ENCODE results near the gene CDCP2. TPM values are rescaled to one million over a fixed set of nuclear protein-coding genes. Genes with fewer than 3 reads are reported as not detected.
"Not testable (repeated sequence)": the region's sequence is repeated elsewhere in the genome, so short reads cannot be mapped to it uniquely, and the experiment has no call there.

Gene CDCP2
- total RNA-seq, 4 donors from 2014 or later = 0.19 TPM; not detected in 3

GRCh38 chr1:54107131-54107530, 45.7 kb downstream of the CDCP2 start:
- no peak overlapping the region for H3K27ac ChIP-seq
- no peaks in the 10 kb centered on the region for H3K9me3 ChIP-seq
- no peaks in the 10 kb centered on the region for H3K4me1 ChIP-seq
- no peak for DNase-seq
- WGBS, 2 donors = 10 to 60% methylated on average over 1 to 2 of the region's 2 CpGs
- no peaks in the 10 kb centered on the region for H3K27me3 ChIP-seq
- intact Hi-C loops (cut with DNase I) = no loop called here
- H3K36me3 ChIP-seq = peaks cover 0 to under 1% (median 0%) of the 10 kb centered on the region in 3 donors
- no peak overlapping the region for H3K4me3 ChIP-seq
- TF ChIP-seq CTCF (IDR thresholded peaks at IDR 0.05) (no peak), POLR2A (IDR thresholded peaks at IDR 0.05) (no peak)

GRCh38 chr1:54105736-54106269, 47.0 kb downstream of the CDCP2 start:
- 51 to 68% methylated on average over 6 of the region's 6 CpGs for WGBS, 2 donors
- Histone ChIP-seq H3K9me3 (no peaks in the 10 kb centered on the region), H3K4me1 (no peaks in the 10 kb centered on the region), H3K4me3 (no peak overlapping the region), H3K36me3 (peaks cover 0 to 8% (median 0%) of the 10 kb centered on the region in 3 donors), H3K27ac (no peak overlapping the region), H3K27me3 (no peaks in the 10 kb centered on the region)
- no peak for TF ChIP-seq POLR2A (IDR thresholded peaks at IDR 0.05)
- TF ChIP-seq CTCF (IDR thresholded peaks at IDR 0.05) = no peak
- intact Hi-C loops (cut with DNase I) = no loop called here
- DNase-seq = no peak

GRCh38 chr1:54105080-54105479, 47.7 kb downstream of the CDCP2 start:
- no peaks in the 10 kb centered on the region for H3K27me3 ChIP-seq
- intact Hi-C loops (cut with DNase I) = no loop called here
- peaks cover 0 to 8% (median 0%) of the 10 kb centered on the region in 3 donors for H3K36me3 ChIP-seq
- H3K9me3 ChIP-seq = no peaks in the 10 kb centered on the region
- H3K4me3 ChIP-seq = no peak overlapping the region
- no peaks in the 10 kb centered on the region for H3K4me1 ChIP-seq
- 50 to 63% methylated on average over 1 of the region's 1 CpG for WGBS, 2 donors
- no peak for DNase-seq
- no peak overlapping the region for H3K27ac ChIP-seq
- TF ChIP-seq CTCF (IDR thresholded peaks at IDR 0.05) (no peak), POLR2A (IDR thresholded peaks at IDR 0.05) (no peak)

GRCh38 chr1:54104613-54105012, 48.2 kb downstream of the CDCP2 start:
- H3K4me1 ChIP-seq; H3K36me3 ChIP-seq; H3K4me3 ChIP-seq; H3K9me3 ChIP-seq; intact Hi-C loops (cut with DNase I); H3K27me3 ChIP-seq; H3K27ac ChIP-seq; DNase-seq: not testable (repeated sequence)
- 87 to 91% methylated on average over 8 of the region's 9 CpGs for WGBS, 2 donors

- WGBS, 2 donors = 91 to 95% methylated on average over 6 of the region's 6 CpGs
- H3K4me3 ChIP-seq = no peak overlapping the region
- no peaks in the 10 kb centered on the region for H3K9me3 ChIP-seq
- H3K36me3 ChIP-seq = peaks cover 0 to 8% (median 0%) of the 10 kb centered on the region in 3 donors
- H3K4me1 ChIP-seq = no peaks in the 10 kb centered on the region
- intact Hi-C loops (cut with DNase I) = no loop called here
- TF ChIP-seq CTCF (IDR thresholded peaks at IDR 0.05) (no peak), POLR2A (IDR thresholded peaks at IDR 0.05) (no peak)
- H3K27me3 ChIP-seq = no peaks in the 10 kb centered on the region
- H3K27ac ChIP-seq = no peak overlapping the region
- no peak for DNase-seq
Measured at GRCh38 chr1:54103414-54103813, 49.4 kb downstream of the CDCP2 start.

GRCh38 chr1:54100500-54100899, 52.3 kb downstream of the CDCP2 start:
- H3K4me1 ChIP-seq = peaks cover 0 to 1% (median 0%) of the 10 kb centered on the region in 3 donors
- H3K27ac ChIP-seq = no peak overlapping the region
- WGBS, 2 donors = 89 to 90% methylated on average over 2 of the region's 2 CpGs
- peaks cover 0 to 27% (median 0%) of the 10 kb centered on the region in 3 donors for H3K36me3 ChIP-seq
- TF ChIP-seq POLR2A (IDR thresholded peaks at IDR 0.05) (no peak), CTCF (IDR thresholded peaks at IDR 0.05) (no peak)
- DNase-seq = no peak
- intact Hi-C loops (cut with DNase I) = no loop called here
- H3K9me3 ChIP-seq = no peaks in the 10 kb centered on the region
- no peak overlapping the region for H3K4me3 ChIP-seq
- H3K27me3 ChIP-seq = no peaks in the 10 kb centered on the region

Data from esophagus squamous epithelium (tissue), 5 donors.